NK-92 treated with Interleukin-12 subunit alpha and Interleukin-12 subunit beta, amount 100 ng/mL, for 24 hours (cell line): Measurements from ENCODE around the gene KRTAP5-3.
"Not testable (repeated sequence)": the region's sequence is repeated elsewhere in the genome, so short reads cannot be mapped to it uniquely, and the experiment has no call there.

Experiments used
- DNase-seq: peaks from one replicate; lab custom pipeline; 2025; lab: John Stamatoyannopoulos, UW

KRTAP5-3 gene, protein sequence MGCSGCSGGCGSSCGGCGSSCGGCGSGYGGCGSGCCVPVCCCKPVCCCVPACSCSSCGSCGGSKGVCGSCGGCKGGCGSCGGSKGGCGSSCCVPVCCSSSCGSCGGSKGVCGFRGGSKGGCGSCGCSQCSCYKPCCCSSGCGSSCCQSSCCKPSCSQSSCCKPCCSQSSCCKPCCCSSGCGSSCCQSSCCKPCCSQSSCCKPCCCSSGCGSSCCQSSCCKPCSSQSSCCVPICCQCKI

GRCh38 chr11:1608363-1608762, at the start of gene KRTAP5-3:
KRTAP5-3 (minus strand) TSS chr11:1608463; CDS start chr11:1608385, 78 bp downstream.
- DNase-seq = no peak

- no peak for DNase-seq
Measured at GRCh38 chr11:1656670-1657069, 48.4 kb upstream of the KRTAP5-3 start.

DNA sequence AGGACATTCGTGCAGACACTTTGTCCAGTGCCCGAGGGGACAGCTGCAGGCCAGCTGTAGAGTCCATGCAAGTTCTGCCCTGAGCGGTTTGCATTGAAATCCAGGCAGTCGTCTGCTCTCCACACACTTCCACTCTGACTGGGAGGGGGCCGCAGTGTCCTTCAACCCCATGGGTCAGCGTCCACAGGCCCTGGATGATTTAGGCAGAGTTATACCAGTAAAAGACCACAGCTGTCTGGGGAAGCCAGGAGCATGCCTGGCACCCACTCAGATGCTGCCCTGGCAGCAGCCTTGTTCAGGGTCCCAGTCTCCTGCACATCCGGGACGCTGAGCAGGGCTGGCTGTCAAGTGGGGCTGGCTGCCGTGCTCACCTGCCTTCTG, 47.8 kb upstream of the KRTAP5-3 start:
- DNase-seq = no peak

DNA sequence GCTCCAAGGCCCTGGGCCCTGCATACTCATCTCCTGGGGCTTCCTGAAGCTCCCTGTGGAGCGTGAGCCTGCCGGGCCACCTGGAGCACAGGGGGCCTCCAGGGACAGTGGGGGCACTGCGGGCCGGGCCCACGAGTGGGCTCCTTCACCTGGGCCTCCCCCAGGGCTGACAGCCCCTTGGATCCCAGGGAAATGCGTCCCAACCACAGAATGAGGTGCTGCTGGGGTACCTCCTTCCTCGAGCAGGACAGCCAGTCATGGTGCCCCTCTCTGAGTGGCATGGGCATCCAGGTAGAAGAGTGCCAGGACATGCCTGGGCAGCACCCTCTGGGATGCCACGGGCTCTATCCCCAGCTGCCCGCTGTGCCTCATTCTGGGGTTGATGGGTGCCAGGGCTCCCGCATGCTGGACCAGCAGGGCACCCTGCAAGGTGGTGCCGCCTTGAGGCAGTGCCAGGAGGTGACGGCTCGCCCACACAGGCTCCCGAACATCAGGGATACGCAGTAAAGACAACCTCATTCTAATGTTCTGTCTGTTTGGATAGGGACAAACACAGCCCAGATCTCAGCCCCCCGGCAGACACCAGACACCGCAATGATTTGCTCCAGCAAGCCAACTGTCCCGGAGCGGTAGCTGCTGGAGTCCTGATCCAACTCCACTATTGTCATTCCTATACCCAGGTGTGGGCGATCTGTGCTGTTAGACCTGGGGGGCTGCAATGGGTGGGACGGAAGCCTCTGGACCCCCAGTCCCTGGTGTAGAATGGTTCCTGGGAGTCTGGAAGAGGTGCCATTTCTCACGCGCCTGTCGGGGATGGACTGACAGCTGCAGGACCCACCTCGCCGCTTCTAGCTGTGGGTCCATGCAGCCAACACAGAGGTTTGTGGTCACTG, 47.2 kb upstream of the KRTAP5-3 start:
- no peak for DNase-seq

- DNase-seq = no peak
Measured at GRCh38 chr11:1654388-1655167, 46.3 kb upstream of the KRTAP5-3 start.

GRCh38 chr11:1653541-1654387, 45.5 kb upstream of the KRTAP5-3 start:
- DNase-seq = no peak

DNA sequence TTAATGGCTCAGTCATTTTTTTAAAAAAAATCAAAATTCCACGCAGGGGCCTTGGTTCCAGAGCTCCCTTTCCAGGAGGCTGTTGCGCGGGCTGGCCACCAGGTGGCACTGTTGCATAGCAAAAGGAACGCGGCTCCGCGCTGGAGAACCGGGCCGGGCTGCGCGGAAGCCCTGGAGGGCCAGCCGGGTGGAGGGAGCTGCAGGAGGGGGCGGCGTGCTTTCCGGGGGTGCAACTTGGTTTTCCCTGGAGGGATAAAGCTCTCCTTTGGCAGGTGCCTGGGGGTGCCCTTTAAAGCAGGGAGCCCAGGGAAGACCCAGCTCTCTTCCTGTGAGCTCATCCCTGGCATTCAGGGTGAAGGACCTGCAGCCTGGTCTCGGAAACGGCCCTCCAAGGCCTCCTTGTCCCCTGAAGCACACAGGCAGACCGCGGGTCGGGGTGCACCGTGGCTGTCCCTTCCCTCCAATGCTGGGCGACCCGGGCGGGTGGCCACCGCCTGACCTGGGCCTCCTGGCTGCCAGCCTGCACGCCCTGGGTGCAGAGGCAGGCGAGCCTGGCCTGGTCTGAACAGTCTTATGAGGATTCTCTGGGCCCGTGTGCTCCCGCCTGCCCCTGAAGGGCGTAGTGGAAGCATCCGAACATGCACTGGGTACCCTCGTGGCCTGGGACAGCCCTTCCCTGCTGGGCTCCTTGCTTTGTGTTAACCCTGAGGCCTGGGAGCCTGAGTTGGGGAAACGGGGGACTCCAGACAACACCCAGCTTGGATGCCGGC, 44.7 kb upstream of the KRTAP5-3 start:
- peak; percentile 36 for DNase-seq

- DNase-seq = no peak
Measured at GRCh38 chr11:1652442-1652770, 44.1 kb upstream of the KRTAP5-3 start.

- no peak for DNase-seq
Measured at GRCh38 chr11:1652026-1652425, 43.8 kb upstream of the KRTAP5-3 start.

GRCh38 chr11:1651411-1651980, 43.2 kb upstream of the KRTAP5-3 start:
- no peak for DNase-seq

DNA sequence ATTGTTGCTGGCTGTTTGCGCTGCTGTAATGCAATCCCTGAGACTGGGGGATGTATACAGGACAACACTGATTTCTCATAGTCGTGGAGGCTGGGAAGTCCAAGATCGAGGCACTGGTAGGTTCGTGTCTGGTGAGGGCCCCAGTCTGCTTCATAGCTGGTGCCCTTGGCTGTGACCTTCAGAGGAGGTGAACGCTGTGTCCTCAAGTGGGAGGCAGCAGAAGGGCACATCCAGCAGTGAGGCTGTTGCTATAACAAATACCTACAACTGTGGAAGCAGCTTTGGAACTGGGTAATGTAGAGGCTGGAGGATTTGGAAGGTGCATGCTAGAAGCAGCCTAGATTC, 42.6 kb upstream of the KRTAP5-3 start:
- DNase-seq = no peak

- DNase-seq = no peak
Measured at GRCh38 chr11:1650034-1650917, 42.0 kb upstream of the KRTAP5-3 start.

DNA sequence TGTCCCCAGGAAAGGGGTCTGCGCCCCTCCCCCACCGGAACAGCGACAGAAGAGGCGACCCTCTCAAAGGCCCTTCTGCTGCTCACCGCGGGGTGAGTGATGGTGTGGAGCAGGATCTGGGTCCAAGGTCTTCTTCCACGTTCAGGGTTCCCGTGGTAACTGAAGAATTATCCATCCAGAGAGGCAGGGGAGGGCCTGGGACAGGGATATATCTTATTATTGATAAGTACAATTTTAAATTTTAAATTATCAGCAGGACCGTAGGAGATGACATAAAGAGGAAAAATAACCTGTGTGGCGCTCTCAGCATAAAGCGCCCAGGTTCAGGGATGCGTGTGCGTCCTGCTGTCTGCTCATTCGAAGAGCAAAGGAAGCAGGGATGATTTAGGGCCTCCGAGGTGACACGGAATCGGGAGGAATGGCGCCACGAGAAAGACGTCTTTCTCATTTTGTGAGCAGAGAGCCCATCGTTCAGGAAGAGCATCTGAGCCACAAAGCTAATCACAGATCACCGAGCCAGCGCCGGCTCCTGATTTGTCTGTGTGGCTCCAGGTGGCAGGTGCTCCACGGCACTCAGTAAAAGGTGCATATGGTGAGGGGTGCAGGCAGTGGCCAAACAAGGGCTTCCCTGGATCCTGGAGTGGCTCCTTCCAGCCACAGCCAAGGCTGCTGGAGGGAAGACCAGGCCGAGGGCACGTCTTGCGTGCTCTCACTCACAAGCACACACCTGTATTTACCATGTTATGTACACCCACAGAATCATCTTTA, 40.6 kb upstream of the KRTAP5-3 start:
- no peak for DNase-seq

DNA sequence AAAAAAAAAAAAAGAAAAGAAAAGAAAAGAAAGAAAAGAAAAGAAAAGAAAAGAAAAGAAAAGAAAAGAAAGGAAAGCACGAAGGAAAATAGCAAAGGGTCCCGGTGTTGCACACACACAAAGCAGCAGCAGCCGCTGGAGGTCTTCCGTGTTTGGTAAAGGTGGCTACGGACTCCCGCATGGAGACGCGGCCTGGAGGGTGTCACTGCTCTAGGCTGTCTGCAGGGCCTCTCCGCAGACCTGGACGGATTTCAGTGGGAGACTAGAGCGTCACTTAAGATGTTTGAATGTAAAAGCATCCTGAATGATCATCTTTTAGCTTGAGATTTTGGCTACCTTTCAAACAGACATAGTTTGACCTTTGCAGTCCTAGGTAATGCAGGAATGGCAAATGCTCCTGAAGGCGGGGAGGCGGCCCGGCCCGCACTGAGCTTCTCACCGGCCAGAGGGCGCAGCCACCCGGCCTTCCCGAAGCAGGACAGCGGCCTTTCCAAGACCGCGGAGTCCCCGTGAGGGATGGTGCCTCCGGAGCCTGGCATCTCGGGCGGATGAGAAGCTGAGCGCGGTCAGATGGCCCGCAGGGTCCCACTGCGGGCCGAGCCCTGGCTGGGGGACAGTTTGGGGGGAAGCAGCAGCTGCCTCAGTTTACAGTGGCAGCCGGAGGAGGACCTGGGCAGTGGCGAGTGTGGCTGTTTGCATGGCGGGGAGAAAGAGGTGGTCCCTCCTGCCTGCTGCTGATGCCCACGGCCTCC, 39.8 kb upstream of the KRTAP5-3 start:
- no peak for DNase-seq

- DNase-seq = not testable (repeated sequence)
Measured at GRCh38 chr11:1646540-1646939, 38.3 kb upstream of the KRTAP5-3 start.

DNA sequence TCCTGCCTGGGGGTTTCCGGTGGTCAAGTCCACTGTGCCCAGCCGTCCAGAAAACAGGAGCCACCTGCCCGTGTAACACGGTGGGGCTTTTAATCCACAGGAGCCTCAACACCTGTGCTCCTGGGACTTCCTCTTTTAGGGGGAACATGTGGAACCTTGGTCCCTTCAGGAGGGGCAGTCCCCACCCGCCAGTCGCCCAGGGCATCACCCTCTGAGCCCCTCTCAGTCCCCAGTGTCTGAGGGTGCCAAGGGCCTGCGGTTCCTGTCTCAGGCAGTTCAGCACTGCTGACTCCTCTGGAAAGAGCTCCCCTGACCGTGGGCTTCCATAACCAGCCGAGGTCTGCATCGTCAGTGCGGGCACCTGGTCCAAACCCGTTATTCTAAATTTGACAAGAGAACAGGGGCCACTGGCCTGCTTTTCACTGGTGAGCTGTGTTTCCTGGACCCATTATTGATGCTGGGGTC, 37.1 kb upstream of the KRTAP5-3 start:
- DNase-seq = no peak

GRCh38 chr11:1644601-1645356, 36.5 kb upstream of the KRTAP5-3 start:
- no peak for DNase-seq
